ENCODE measurements around the gene SLC35E2B. TPM values are rescaled to one million over a fixed set of nuclear protein-coding genes. Genes with fewer than 3 reads are reported as not detected.
A peak's percentile ranks its signal among the peaks of the same experiment; 100 is the strongest.
"Not testable (repeated sequence)": the region's sequence is repeated elsewhere in the genome, so short reads cannot be mapped to it uniquely, and the experiment has no call there.

SLC35E2B gene
- total RNA-seq, 2 donors from 2014 or later, result 40.3 to 67.1 TPM

DNA sequence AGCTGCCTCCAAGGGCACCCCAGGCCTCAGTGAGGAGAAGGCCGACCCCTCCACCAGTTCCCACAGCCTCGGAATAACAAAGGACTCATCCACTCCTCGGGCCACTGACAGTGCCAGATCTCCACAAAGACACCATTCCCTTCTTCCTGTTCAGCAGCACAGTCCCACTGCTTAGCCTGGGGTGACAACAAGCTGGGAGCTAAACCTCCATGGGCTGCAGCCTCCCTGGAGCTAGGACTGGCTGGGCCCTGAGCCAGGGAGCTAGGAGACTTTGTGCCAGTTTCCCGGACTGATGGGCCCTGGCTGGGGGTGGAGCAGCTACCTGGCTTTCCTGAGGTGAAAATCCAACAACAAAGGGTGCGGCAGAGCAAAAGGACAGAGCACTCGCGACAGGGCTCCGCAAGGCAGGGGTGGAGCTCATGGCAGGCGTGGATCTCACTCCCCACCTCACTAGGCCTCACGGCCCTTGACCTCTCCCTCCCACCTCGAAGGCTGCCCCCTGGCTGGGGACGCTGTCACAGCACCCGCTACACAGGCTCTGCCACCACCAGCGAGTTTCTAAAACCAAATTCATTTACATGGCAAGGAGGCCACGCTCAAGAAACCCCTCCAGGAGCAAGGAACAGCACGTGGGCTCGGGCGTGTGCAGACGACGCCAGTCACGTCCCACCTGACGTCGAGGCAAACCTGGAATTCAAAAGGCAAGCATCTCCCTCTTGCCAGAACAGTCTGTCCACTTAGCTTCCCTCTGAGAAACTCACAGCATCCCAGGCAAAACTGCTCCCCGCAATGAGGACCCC is 13.8 kb downstream of the SLC35E2B start:
- no peaks in the 10 kb centered on the region for H3K9me3 ChIP-seq
- no peaks in the 10 kb centered on the region for H3K4me1 ChIP-seq (replicated peaks)
- no peak overlapping the region for H3K27ac ChIP-seq
- H3K4me3 ChIP-seq, result no peak overlapping the region
- 52% methylated on average over 24 of the region's 24 CpGs for WGBS
- no peaks in the 10 kb centered on the region for H3K27me3 ChIP-seq (replicated peaks; ENCODE audit: insufficient read depth)
- intact Hi-C loops (cut with DNase I), result loop anchor here (10.0 kb wide), 1 partner anchor 54 kb away; no protein-coding TSS in a partner anchor
- no peak for DNase-seq (ENCODE audit: low spot score)
- H3K36me3 ChIP-seq, result no peaks in the 10 kb centered on the region
- TF ChIP-seq POLR2A (IDR thresholded peaks at IDR 0.05) (no peak), POLR2AphosphoS5 (IDR thresholded peaks at IDR 0.05) (no peak)
- TF ChIP-seq, protein P1, sequence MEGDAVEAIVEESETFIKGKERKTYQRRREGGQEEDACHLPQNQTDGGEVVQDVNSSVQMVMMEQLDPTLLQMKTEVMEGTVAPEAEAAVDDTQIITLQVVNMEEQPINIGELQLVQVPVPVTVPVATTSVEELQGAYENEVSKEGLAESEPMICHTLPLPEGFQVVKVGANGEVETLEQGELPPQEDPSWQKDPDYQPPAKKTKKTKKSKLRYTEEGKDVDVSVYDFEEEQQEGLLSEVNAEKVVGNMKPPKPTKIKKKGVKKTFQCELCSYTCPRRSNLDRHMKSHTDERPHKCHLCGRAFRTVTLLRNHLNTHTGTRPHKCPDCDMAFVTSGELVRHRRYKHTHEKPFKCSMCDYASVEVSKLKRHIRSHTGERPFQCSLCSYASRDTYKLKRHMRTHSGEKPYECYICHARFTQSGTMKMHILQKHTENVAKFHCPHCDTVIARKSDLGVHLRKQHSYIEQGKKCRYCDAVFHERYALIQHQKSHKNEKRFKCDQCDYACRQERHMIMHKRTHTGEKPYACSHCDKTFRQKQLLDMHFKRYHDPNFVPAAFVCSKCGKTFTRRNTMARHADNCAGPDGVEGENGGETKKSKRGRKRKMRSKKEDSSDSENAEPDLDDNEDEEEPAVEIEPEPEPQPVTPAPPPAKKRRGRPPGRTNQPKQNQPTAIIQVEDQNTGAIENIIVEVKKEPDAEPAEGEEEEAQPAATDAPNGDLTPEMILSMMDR (IDR thresholded peaks at IDR 0.05), result peak in 1 of 4 experiments; percentile 40

DNA sequence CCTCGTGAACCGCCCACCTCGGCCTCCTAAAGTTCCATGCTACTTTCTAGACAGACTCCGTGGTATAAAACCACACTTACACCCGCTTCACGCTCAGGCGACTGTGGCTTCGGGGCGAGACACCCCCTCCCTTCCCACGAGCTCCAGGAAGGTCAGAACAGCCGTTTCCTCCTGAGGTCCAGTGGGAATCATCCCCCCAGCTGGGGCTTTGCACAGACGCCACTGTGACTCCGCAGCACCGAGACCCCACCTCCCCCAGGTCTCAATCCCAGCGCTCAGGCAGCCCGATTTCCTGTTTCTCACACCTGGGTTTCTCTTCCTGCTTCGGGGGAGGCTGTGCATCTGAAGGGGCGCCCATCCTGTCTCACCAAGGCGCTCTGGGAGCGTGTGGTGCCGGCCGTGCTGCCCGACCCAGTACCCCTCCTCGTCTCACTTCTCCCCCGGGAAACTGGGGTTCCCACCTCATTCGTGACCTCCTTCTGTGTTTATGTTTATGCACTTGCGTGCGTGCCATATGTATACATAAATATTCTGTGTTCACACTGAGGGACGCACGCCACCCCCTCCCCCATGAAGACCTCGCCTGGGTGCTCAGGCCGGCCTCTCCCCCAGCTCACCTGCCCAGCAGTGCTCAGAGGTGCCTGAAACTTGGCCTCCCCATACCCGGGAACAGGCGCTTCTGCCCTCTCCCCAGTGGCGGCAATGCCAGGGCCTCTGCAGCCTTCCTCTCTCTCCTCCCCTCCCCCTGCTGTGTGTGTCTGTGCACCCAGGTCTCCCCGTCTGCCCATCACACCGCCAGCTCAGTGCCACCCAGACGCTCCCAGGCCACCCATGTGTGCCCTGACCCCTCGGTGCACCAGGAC is 14.6 kb downstream of the SLC35E2B start:
- DNase-seq (ENCODE audit: low spot score), result no peak
- no peak overlapping the region for H3K27ac ChIP-seq
- no peaks in the 10 kb centered on the region for H3K4me1 ChIP-seq (replicated peaks)
- no peaks in the 10 kb centered on the region for H3K9me3 ChIP-seq
- TF ChIP-seq POLR2A (IDR thresholded peaks at IDR 0.05) (no peak), POLR2AphosphoS5 (IDR thresholded peaks at IDR 0.05) (no peak)
- TF ChIP-seq, protein P1 (IDR thresholded peaks at IDR 0.05), result no peak
- no peaks in the 10 kb centered on the region for H3K27me3 ChIP-seq (replicated peaks; ENCODE audit: insufficient read depth)
- intact Hi-C loops (cut with DNase I), result loop anchor here (10.0 kb wide), 1 partner anchor 53 kb away; no protein-coding TSS in a partner anchor
- no peaks in the 10 kb centered on the region for H3K36me3 ChIP-seq
- WGBS, result 84% methylated on average over 39 of the region's 39 CpGs
- no peak overlapping the region for H3K4me3 ChIP-seq

DNA sequence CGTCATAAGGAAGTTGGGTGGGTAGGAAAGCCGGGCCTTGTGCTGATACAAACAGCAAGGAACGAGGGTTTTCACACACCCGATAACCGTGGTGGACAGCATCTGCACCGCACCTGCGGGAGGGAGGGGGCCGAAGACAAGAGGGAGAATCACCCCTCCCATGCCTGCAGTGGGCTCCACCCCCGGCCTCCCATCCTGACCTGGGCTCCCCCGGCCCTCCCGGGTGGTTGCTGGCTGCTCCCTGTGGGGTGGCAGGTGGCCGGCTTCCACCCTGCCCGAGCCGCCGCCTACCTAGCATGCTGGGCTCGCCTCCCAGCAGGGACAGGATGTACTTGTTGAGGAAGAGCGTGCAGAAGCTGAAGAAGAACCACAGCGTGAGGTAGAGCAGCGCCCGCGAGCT is 16.5 kb downstream of the SLC35E2B start:
- not testable (repeated sequence) for H3K27ac ChIP-seq; H3K9me3 ChIP-seq; H3K4me3 ChIP-seq; H3K4me1 ChIP-seq (replicated peaks); H3K36me3 ChIP-seq; H3K27me3 ChIP-seq (replicated peaks; ENCODE audit: insufficient read depth); DNase-seq (ENCODE audit: low spot score)
- no CpG with 5 or more reads among the region's 21 CpGs for WGBS
- intact Hi-C loops (cut with DNase I), result loop anchor here (10.0 kb wide), 1 partner anchor 51 kb away; no protein-coding TSS in a partner anchor

DNA sequence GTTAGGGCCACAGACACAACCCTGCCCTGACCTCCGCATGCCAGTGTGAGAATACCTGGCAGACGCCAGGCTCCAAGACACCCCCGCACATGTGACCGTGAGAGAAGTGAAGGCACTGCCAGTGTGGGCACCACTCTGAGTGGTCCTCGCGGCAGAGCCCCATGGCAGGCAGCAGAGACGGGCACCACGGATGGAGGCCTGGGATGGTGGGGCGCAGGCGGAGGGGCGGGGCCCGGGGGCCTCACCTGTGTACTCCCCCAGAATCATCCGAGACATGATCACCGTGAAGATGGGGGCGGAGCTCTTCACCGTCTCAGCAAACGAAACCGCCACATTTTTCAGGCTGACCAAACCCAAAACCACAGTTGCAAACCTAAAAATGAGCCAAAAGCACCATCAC is 17.4 kb downstream of the SLC35E2B start:
- not testable (repeated sequence) for H3K4me1 ChIP-seq (replicated peaks); H3K27me3 ChIP-seq (replicated peaks; ENCODE audit: insufficient read depth); DNase-seq (ENCODE audit: low spot score); H3K9me3 ChIP-seq; H3K4me3 ChIP-seq; H3K36me3 ChIP-seq; H3K27ac ChIP-seq
- intact Hi-C loops (cut with DNase I), result loop anchor here (10.0 kb wide), 1 partner anchor 50 kb away; no protein-coding TSS in a partner anchor
- WGBS, result 94% methylated on average over 10 of the region's 18 CpGs

DNA sequence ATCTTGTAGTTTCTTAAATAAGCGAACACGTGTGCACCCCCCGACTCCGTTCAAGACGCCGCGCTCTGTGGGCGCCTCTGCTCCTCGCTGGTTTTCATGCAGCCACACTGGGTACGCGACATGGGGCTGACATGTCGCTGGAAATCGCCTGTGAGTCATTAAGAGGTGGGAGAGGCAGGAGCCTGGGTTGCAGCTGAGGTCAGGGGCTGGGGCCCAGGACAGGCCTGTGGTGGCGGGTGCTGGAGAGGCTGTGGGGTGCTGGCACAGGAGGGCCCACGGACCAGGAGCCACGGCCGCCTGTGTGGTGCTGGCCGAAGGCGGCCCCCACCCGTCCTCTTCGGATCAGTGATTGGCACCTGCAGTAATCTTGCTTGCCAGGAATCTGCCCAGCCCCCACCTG is 17.8 kb downstream of the SLC35E2B start:
- H3K36me3 ChIP-seq; DNase-seq (ENCODE audit: low spot score); H3K27ac ChIP-seq; H3K4me1 ChIP-seq (replicated peaks); H3K9me3 ChIP-seq; H3K4me3 ChIP-seq; H3K27me3 ChIP-seq (replicated peaks; ENCODE audit: insufficient read depth): not testable (repeated sequence)
- intact Hi-C loops (cut with DNase I), result loop anchor here (10.0 kb wide), 1 partner anchor 50 kb away; no protein-coding TSS in a partner anchor
- WGBS, result 83% methylated on average over 17 of the region's 21 CpGs

DNA sequence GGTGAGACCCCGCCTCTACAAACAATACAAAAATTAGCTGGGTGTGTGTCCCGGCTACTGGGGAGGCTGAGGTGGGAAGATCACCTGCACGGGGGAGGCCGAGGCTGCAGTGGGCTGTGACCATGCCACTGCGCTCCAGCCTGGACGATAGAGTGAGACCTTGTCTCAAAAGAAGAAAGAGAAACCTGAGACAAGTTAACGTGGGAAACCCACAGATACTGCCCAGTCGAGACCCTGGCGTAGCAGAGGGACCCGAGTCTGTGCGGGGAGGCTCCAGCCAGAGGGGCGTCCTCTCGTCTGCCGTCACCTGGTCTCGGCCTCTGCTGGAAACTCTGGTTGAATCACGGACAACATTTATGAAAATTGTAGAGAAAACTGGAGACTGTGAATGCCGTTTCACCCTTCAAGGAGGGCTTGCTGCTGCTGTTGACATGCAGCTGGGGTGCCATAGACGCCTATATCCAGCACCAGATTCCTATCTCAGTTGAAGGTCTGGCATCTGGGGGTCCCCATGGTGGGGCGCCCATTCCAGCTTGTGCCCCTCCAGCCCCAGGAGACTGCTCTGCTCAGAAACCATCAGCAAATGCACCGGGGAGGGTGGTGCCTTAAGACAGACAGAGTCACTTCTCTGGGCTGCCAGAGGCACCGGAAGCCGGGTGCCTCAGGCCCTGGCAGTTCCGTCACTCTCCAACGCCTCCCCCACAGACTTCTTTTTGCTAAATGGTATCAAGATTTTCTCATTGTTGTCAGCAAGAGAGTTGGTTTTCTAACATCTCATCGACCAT is 20.2 kb downstream of the SLC35E2B start:
- 92% methylated on average over 25 of the region's 25 CpGs for WGBS

More for the DNA sequence above, 20.2 kb downstream of the SLC35E2B start:
- Histone ChIP-seq H3K4me3 (no peak overlapping the region), H3K27ac (no peak overlapping the region), H3K36me3 (no peaks in the 10 kb centered on the region), H3K9me3 (no peaks in the 10 kb centered on the region), H3K27me3 (replicated peaks; ENCODE audit: insufficient read depth) (no peaks in the 10 kb centered on the region), H3K4me1 (replicated peaks) (no peaks in the 10 kb centered on the region)
- TF ChIP-seq, protein P1 (IDR thresholded peaks at IDR 0.05), result no peak
- no peak for TF ChIP-seq POLR2A (IDR thresholded peaks at IDR 0.05)
- TF ChIP-seq POLR2AphosphoS5 (IDR thresholded peaks at IDR 0.05), result no peak
- no peak for DNase-seq (ENCODE audit: low spot score)
- intact Hi-C loops (cut with DNase I), result loop anchor here (10.0 kb wide), 1 partner anchor 48 kb away; no protein-coding TSS in a partner anchor
